Stimulated activated naive CD4-positive, alpha-beta T cell (primary cell): ENCODE measurements around the gene IGFBP3.
"Not testable (repeated sequence)": the region's sequence is repeated elsewhere in the genome, so short reads cannot be mapped to it uniquely, and the experiment has no call there.

Experiments
- DNase-seq, 6 experiments: peaks; one replicate each; lab custom pipeline; 2025; lab: John Stamatoyannopoulos, UW

Gene IGFBP3, protein sequence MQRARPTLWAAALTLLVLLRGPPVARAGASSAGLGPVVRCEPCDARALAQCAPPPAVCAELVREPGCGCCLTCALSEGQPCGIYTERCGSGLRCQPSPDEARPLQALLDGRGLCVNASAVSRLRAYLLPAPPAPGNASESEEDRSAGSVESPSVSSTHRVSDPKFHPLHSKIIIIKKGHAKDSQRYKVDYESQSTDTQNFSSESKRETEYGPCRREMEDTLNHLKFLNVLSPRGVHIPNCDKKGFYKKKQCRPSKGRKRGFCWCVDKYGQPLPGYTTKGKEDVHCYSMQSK

DNA sequence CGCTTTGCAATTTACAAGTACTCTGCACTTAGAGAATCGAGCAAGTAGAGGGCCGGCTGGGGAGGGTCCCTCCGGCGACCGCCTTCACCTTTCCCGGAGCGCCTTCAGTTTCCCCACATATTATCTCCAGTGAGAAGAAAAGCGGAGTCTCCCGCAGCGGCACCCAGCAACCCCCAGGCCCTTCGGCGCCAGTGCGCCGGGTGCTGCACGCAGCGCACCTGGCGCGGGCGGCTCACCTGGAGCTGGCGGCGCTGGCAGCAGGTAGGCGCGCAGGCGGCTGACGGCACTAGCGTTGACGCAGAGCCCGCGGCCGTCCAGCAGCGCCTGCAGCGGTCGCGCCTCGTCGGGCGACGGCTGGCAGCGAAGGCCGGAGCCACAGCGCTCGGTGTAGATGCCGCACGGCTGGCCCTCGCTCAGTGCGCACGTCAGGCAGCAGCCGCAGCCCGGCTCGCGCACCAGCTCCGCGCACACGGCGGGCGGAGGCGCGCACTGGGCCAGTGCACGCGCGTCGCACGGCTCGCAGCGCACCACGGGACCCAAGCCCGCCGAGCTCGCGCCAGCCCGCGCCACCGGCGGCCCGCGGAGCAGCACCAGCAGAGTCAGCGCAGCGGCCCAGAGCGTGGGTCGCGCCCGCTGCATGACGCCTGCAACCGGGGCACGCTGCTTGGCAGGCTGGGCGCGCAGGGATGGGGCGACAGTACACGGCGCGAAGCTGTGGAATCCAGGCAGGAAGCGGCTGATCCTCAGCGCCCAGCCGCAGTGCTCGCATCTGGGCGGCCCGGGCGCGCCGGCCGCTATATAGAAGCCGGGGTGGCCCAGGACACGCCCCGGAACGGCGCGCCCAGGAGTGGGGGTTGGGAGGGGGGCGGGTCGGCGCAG lies at the start of gene IGFBP3:
IGFBP3 (minus strand) TSS at position 771 of the 879 bp plus-strand sequence; CDS start at position 639, 132 bp downstream.
- no peak for DNase-seq

DNA sequence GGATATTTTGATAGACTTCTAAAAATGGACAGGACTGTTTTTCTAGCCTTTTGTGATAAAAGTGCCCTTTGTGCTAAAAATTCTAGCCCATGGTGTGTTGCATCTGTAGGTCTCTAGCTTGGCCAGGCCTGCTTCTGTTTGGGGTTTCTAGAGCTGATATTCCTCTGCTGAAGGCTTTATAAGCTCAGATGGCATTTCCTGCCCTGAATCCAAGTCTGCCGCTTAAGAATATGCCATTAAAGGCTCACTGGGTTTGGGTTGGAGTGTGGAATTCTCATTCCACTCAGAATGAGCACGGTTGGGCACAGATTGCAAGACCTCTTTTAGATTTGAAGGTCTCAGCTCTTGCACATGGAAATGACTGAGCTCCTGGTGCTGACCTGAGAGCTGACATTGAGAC lies 49.4 kb upstream of the IGFBP3 start:
- DNase-seq: no peak

DNA sequence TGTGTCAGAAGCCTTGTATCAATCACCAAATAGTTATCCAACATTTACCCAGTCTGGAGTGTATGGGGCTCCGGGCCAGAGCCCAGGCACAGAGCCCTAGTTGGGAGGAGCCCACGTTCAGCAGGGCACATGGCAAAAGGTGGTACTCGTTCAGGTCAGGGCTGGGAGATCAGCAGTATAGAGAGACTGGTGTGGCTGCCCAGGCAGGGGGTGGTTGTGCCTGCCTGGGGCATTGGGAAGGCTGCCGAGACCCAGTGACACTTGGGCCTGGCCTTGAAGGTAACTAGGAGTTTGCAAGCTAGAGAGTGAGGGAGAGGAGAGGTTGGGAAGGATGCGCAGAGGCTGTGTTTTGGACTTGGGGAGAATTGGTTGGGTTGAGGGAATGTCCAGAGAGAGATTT lies 48.9 kb upstream of the IGFBP3 start:
- DNase-seq: no peak

DNA sequence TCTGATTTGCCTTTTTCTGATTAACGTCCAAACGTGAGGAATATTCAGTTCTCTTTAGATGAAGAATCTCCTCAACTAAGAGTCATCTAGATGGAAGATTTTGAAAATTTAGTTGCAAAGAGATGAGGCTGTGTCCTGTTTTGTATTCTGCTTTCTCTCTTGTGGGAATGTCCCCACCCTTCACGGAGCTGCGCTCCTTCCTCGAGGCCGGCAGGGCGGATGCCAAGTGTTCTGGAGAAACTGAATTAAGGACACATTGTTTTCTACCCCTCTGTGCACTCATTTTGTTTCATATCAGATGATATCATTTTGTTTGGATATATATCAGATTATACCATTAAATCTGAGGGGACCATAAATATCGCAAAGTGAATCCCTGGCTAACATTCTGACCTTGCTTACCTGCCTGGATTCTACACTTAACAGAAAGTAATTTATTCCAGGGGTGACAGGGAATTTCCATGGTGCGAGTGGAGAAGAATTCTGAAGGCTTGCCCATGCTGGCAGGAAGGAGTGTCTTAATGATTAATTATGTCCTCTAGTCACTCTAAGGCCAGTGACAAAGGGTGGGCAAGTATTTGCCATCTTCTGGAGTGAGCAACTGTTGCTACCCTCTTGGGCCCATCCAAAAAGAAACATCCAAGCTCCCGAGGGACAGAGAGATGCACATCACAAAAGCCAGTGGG lies 47.9 kb upstream of the IGFBP3 start:
- no peak for DNase-seq

DNA sequence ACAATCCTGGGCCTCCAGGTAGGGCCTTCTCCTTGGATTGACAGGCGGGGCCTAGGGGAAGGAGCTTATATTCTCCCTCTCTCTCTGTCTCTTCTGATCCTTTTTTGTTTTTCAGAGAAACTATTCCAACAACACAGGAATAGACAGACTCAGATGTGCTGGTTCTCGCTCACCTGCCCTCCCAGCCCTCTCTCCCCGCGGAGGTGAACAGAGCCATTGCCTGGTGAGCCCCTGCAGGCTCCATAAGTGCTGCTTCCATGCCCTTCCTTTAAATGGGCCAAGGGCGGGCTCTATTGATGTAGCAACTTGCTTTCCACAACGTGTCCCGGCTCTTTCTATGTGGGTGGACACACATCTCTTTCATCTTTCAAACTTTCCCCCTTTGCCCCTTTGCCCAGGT lies 47.2 kb upstream of the IGFBP3 start:
- no peak for DNase-seq

DNA sequence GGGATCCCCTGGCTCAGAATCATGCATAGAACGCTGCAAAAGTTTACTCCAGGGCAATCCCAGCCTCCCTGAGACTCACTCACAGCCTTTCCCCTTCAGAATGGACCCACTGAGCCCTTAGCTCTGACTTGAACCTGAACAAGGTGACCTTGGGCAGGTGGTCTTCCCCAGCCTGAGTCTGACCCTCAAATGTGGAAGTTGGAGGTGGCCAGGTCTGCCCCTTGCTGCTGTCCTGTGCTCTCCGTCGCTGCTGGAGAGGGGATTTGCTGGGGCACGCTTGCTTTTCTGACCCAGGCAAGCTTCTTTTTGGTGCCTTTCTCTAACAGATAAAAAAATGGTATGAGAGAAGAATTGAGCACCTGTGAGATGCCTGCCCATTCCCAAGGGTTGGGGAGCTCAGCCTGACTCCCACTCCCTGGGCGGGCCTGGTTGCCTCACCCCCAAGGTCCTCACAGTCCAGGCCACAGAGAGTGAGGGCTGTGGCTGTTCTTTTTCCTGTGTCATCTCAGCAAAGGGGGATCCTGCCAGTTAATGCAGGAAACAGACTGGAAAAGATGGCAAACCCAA lies 46.6 kb upstream of the IGFBP3 start:
- DNase-seq: no peak

DNA sequence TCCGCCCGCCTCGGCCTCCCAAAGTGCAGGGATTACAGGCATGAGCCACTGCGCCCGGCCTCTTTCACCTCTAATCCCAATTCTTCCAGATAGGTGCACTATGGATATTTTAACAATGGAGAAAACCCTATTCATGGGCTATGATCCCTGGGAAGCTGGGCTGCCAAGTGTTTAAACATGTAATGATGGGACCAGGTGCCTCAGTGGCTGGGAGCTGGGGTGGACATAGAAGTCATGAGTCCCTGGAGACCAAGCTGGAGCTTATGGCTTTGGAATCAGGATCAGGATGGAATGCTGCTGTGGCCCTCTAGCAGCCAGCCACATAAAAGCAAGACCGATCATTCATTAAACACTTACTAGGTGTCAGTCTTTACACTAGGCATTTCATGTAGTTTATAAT lies 41.8 kb upstream of the IGFBP3 start:
- DNase-seq: no peak

DNA sequence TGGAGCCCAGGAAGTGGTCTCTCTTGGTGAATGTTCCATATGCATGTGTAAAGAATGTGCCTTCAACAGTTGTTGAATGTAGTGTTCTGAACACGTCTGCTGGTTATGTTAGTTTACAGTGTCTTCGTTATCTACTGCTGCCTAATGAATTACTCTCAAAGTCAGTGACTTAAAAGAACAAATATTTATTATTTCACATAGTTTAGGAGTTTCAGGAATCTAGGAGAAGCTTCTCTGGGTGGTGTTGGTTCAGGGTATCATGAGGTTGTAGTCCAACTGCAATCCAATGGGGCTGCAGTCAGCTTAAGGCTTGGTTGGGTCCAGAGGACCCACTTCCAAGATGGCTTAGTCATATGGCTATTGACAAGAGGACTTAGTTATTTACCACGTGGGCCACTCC lies 36.6 kb upstream of the IGFBP3 start:
- DNase-seq: no peak

DNA sequence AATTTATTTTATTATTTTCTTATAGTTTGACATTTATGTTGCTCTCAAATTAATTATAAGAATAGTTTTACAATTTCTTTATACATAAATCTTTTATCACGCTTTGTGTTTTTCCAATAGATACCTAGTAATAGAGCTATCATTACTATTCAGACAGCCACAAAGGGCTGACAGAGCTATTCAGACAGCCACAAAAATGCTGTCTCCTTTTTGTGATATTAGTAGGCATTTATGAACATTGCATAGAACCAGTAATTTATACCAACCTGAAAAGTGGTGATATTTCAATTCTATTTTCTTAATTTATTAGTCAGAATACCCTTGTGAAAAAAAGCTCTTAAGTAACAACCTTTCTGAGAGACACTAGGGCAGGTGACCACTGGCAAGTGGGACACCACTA lies 34.2 kb upstream of the IGFBP3 start:
- no peak for DNase-seq

DNA sequence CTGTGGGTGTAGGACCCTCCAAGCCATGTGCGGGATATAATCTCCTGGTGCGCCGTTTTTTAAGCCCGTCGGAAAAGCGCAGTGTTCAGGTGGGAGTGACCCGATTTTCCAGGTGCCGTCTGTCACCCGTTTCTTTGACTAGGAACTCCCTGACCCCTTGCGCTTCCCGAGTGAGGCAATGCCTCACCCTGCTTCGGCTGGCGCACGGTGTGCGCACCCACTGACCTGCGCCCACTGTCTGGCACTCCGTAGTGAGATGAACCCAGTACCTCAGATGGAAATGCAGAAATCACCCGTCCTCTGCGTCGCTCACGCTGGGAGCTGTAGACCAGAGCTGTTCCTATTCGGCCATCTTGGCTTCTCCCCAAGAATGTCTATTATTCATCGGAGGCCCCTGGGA lies 32.0 kb upstream of the IGFBP3 start:
- not testable (repeated sequence) for DNase-seq

DNA sequence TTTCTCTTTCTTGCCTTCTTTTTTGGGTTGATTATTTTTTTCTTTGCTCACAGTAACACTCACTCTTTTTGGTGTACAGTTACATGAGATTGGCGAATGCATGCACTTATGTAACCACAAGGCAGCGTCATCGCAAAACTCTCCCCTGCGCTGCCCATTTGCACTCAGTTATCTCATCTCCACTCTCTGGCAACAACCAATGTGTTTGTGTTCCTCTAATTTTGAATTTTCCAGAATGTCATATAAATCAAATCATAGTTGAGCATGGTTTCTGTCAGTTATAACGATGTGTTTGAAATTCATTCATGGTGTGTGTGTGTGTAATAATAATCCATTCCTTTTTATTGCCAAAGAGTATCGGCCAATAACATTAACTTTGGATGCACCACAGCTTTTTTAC lies 23.0 kb upstream of the IGFBP3 start:
- DNase-seq: no peak

DNA sequence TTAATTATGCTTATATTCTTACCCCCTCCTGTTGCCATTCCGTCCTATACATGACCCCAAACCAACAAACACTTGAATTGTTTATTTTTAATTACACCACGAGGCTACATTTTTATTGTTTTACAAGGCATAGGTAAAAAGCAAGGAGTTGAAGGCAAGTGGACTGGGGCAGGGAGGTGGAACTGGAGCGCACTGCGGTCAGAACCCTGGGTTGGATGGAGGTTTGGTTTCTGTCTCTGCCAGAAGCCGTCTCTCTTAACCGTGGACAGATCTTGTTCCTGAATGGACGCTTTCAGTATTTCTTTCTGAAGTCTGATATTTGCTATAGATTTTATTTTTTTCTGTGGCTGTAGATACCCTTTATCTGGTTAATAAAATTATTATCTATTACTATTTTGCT lies 19.9 kb upstream of the IGFBP3 start:
- DNase-seq: no peak

DNA sequence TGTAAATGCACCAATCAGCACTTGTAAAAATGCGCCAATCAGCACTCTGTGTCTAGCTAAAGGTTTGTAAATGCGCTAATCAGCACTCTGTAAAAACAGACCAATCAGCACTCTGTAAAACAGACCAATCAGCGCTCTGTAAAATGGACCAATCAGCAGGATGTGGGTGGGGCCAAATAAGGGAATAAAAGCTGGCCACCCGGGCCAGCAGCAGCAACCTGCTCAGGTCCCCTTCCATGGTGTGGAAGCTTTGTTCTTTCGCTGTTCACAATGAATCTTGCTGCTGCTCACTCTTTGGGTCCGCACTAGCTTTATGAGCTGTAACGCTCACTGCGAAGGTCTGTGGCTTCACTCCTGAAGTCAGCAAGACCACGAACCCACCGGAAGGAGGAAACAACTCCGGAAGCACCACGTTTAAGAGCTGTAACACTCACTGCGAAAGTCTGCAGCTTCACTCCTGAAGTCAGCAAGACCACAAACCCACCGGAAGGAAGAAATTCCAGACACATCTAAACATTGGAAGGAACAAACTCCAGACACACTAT lies 19.2 kb upstream of the IGFBP3 start:
- peak in 4 of 6 experiments; percentile 11 to 53 (median 37) for DNase-seq

DNA sequence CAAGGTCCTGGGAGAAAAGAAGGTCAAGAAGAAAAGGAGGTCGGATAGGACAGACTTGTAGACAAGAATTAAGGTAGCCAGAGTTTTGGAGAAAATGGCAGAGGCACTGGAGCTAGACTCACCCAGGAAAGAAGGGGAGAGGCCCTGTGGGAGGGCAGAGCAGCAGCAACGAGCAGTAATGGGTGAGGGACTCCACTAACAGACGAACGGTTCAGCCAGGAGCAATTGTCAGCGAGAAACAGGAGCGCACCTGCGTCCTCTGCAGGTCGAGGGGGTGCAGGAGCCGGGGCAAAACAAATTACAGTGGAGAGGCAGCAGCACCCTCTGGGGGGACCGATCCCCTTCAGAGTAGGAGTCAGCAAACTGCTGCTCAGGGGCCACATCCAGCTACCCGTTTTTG lies 18.5 kb upstream of the IGFBP3 start:
- no peak for DNase-seq

DNA sequence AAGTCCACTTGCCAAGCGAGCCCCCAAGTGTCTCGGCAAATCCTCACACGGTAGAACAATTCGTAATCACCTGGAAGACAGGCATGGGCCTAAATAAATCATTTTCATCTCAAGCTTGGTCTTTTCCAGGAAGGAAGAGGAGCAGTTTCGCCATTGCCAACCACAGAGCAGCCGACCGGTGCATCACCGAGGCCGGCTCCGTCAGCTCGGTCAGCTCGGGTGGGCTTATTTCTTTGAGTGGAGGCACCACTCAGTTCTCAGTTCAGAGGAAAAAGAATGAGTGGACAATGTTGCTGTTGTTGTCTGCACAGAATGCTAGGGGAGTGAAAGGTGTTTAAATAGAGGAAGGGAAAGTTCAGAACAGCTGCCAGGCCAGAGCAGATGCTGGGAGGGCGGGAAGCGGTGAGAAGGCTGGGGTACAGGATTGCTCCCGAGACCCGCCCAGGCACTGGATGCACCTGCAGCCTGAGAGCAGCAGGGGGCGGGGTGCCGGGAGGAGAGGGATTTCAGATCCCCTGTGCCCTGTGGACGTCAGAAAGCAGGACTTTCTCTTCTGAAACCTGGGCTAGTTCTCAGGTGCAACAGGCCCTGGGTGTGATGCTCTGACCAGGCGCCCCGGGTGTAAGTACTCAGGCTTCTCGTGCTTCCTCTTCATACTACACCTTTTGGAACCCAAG lies 17.7 kb upstream of the IGFBP3 start:
- no peak for DNase-seq

DNA sequence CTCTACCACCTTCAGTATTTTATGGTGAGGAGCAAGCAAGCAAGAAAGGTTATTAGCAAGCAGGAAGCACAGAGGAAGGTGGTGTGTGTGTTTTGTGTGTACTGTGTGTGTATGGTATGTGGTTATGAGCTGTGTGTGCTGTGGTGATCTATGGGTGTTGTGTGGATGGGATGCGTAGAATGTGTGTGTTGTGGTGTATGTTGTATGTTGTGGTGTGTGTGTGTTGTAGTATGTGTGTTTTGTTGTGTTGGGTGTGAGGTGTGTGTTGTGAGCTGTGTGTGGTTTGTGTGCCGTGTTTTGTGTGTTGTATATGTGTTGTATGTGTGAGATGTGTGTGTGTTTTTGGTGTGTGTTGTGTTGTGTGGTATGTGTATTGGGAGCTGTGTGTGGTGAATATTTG lies 16.8 kb upstream of the IGFBP3 start:
- no peak for DNase-seq

DNA sequence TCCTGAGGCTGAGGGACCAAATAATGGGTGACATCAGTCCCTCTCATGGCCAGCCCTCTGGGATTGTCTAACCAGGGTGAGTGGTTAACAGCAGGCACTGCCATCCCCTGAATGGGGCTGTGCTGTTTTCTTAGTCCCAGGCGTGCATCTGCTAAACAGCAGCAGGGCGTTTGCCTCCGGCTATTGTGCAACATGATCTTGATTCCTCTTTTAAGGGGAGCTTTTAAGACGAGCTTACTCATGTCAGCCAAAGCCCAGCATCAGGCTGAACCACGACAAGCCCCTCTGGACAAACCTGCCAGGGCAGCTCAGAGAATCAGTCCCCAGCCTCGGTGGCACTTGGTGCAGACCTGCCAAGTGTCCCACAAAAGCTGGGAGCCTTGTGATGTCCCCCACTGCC lies 16.2 kb upstream of the IGFBP3 start:
- no peak for DNase-seq

DNA sequence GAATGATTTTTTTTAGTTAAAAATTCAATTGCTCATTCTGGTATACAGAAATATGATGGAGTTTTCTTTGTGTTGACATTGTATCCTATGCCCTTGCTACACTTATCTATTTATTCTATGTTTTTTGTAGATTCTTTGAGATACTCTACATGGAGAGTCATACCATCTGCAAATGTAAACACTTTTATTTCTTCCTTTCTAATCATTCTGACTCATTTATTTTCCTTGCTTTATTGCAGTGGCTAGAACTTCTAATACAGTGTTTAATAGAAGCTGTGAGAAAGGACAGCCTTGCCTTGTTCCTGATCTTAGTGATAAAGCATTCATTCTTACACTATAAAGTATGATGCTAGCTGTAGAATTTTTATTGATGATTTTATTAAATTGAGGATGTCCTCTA lies 9.9 kb upstream of the IGFBP3 start:
- no peak for DNase-seq

DNA sequence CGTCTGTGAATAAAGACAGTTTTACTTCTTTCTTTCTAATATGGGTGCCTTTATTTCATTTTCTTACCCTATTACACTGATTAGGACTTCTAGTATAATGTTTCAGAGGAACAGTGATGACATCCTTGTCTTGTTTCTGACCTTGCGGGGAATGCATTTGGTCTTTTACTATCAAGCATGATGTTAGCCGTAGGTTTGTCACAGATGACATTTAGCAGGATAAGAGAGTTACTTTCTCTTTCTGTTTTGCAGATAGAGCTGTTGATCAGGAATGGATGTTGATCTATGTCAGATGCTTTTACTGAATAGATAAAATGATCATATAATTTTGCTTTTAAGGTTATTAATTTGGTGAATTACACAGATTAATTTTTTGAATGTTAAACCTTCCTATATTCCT lies 6.6 kb upstream of the IGFBP3 start:
- no peak for DNase-seq

DNA sequence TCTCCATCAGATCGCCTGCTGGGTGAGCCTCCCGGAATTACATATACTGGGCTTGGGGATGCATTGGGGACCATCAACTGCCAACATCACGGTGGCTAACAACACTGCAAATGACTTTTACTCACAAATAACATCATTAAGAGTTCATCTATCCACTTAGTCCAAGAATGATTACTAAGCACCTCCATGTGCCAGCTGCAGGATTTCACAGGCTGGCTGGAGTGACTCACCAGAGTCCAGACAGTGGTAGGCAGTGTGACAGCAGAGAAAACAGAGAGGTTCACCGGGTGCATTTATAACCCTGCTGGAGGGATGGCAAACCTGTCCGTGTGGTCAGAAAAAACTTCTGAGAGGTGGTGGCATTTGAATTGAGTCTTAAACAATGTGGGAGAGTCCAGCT lies 3.2 kb upstream of the IGFBP3 start:
- no peak for DNase-seq

DNA sequence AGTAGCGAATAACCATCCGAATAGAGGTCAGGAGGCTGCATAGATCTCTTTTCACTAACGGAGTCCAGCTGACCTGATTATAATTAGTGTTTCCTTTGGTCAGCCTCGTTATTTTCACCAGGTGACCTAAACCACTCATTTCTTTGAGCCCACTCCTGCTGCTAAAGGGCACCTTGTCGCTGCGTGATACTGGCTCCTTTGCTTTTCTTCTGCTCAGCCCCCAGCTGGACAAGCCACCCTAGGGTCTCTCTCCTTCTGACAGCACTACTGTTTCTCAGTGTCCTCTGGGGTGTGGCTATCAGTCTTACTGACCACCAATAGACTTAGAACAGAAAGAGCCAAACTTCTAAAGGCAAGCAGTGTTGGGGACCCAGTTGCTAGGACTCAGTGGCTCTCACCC lies 2.7 kb upstream of the IGFBP3 start:
- no peak for DNase-seq

DNA sequence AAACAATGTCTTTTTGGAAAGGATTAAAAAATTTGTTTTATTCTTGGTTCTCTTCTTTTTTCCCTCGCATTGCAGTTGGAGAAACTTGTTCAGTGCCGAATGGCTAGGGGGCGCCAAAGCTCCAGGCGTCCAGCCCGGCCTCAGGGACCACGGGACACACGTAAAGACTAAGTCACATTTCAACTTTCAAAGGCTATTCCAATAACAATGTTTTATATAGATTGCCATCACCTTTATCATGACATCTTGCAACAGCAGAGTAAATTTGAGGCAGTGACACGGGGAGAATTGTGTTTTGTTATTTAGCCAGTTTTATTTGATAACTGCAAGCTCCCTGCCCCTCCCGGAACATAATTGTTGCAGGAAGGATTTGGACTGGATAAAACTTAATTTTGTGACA lies 2.2 kb upstream of the IGFBP3 start:
- DNase-seq: peak in 4 of 6 experiments; percentile 7 to 12 (median 11)
